MCF 10A (cell line): ENCODE results near the gene PIP4K2A. TPM values are rescaled to one million over a fixed set of nuclear protein-coding genes. Genes with fewer than 3 reads are reported as not detected.

Source experiments
- BruUV-seq: library from RNA; stranded (reverse); fragments of 400-500 nt; replicated peaks from 2 replicates; lab custom pipeline; 2021; lab: Mats Ljungman, UMichigan
- CTCF ChIA-PET: fragments of 300-600 bp; sonication (Branson Sonifier 250); formaldehyde crosslinking; extraction: SDS; loops from one replicate; lab custom pipeline; 2021; ENCODE audit warnings: antibody characterized with exemption, inconsistent platforms; lab: Yijun Ruan, JAX
- POLR2A ChIA-PET: fragments of 300-600, 350-650 bp; sonication (Branson Sonifier 250); formaldehyde crosslinking; extraction: SDS; loops from one replicate; lab custom pipeline; 2020; ENCODE audit warnings: antibody characterized with exemption, inconsistent platforms; lab: Yijun Ruan, JAX
- DNase-seq: peaks from one replicate; pipeline ENCODE4 v3.0.0-alpha.2; 2018; ENCODE audit not compliant: unreplicated experiment
- H3K27ac Mint-ChIP-seq: one replicate; pipeline ENCODE4 v1.8.0; 2022; ENCODE audit warnings: mild to moderate bottlenecking, low read depth, mixed read lengths; ENCODE audit not compliant: unreplicated experiment
- H3K27me3 Mint-ChIP-seq: one replicate; pipeline ENCODE4 v1.8.0; 2022; ENCODE audit warnings: mixed read lengths; ENCODE audit not compliant: insufficient read depth, unreplicated experiment
- H3K36me3 Mint-ChIP-seq: one replicate; pipeline ENCODE4 v1.8.0; 2022; ENCODE audit warnings: mild to moderate bottlenecking, moderate library complexity, mixed read lengths; ENCODE audit not compliant: insufficient read depth, unreplicated experiment
- H3K4me1 Mint-ChIP-seq: one replicate; pipeline ENCODE4 v1.8.0; 2022; ENCODE audit warnings: mixed read lengths; ENCODE audit not compliant: insufficient read depth, unreplicated experiment
- H3K4me3 Mint-ChIP-seq: one replicate; pipeline ENCODE4 v1.8.0; 2022; ENCODE audit warnings: mild to moderate bottlenecking, moderate library complexity, mixed read lengths; ENCODE audit not compliant: unreplicated experiment
- H3K9me3 Mint-ChIP-seq: one replicate; pipeline ENCODE4 v1.8.0; 2022; ENCODE audit warnings: mixed read lengths; ENCODE audit not compliant: unreplicated experiment
- intact Hi-C: fragments of 100-400 bp; cut with micrococcal nuclease; formaldehyde crosslinking; loops from 2 replicates; pipeline ENCODE4 v1.14.1; 2022
- total RNA-seq: library from RNA; stranded (reverse); gene quantifications from 2 replicates; pipeline ENCODE4 v1.2.3, GENCODE V29; 2022
- TF ChIP-seq, protein P1 (sequence below): fragments of 200-600 bp; IDR thresholded peaks from one replicate; pipeline ENCODE4 v1.8.0; 2022; ENCODE audit warnings: antibody characterized with exemption, mild to moderate bottlenecking; ENCODE audit not compliant: unreplicated experiment

PIP4K2A gene
- total RNA-seq, 1 experiment from 2014 or later, result 24.2 TPM

DNA sequence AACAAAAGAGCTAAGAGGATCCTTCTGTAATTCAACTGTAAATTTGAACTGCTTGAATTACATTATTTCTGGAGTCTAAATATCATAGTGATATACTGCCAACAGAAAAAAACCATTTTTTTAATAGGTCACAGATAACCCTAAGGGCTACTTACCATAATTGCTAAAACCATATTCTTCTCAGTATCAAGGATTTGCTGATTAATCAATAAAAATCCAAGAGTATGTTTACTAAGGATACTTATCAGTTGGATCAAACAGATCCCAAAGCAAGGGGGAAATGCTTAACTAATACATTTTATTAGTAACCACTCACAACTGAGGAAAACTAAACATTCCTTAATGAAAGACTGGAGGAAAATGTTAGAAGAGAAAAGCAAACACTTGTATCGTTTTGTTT is 166.0 kb downstream of the PIP4K2A start:
- CTCF ChIA-PET, result interaction anchor here (0.7 to 1.0 kb wide), 2 partner anchors 174 to 610 kb away, joined by 3 read pairs; no protein-coding TSS in a partner anchor
- no peaks in the 10 kb centered on the region for H3K9me3 Mint-ChIP-seq

DNA sequence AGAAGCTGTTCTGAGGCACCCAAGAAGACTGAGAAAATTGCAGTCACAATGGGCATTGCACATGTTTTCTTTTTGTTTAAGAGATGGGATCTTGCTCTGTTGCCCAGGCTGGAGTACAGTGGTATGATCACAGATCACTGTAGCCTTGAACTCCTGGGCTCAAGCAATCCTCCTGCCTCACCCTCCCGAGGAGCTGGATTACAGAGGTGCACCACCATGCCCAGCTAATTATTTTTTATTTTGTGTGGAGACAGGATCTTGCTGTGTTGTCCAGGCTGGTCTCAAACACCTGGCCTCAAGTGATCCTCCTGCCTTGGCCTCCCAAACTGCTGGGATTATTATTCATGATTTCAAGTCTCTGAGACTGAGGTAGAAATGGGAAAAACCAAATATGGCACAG is 168.7 kb downstream of the PIP4K2A start:
- H3K9me3 Mint-ChIP-seq, result no peaks in the 10 kb centered on the region
- BruUV-seq, result no TSS peak
- H3K4me1 Mint-ChIP-seq, result no peaks in the 10 kb centered on the region
- H3K27me3 Mint-ChIP-seq, result no peaks in the 10 kb centered on the region
- POLR2A ChIA-PET, result no interaction called here
- TF ChIP-seq, protein P1, sequence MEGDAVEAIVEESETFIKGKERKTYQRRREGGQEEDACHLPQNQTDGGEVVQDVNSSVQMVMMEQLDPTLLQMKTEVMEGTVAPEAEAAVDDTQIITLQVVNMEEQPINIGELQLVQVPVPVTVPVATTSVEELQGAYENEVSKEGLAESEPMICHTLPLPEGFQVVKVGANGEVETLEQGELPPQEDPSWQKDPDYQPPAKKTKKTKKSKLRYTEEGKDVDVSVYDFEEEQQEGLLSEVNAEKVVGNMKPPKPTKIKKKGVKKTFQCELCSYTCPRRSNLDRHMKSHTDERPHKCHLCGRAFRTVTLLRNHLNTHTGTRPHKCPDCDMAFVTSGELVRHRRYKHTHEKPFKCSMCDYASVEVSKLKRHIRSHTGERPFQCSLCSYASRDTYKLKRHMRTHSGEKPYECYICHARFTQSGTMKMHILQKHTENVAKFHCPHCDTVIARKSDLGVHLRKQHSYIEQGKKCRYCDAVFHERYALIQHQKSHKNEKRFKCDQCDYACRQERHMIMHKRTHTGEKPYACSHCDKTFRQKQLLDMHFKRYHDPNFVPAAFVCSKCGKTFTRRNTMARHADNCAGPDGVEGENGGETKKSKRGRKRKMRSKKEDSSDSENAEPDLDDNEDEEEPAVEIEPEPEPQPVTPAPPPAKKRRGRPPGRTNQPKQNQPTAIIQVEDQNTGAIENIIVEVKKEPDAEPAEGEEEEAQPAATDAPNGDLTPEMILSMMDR, result no peak
- CTCF ChIA-PET, result interaction anchor here (0.7 to 1.0 kb wide), 2 partner anchors 40 to 1419 kb away, joined by 3 to 4 read pairs; no protein-coding TSS in a partner anchor
- H3K27ac Mint-ChIP-seq, result no peak overlapping the region
- H3K36me3 Mint-ChIP-seq, result peaks cover 22% of the 10 kb centered on the region
- intact Hi-C loops, result no loop called here
- H3K4me3 Mint-ChIP-seq, result no peak overlapping the region
- no peak for DNase-seq

More for the DNA sequence above, 166.0 kb downstream of the PIP4K2A start:
- Mint-ChIP-seq H3K36me3 (peaks cover 17% of the 10 kb centered on the region), H3K27ac (no peak overlapping the region), H3K4me1 (no peaks in the 10 kb centered on the region), H3K27me3 (no peaks in the 10 kb centered on the region), H3K4me3 (no peak overlapping the region)
- no peak for DNase-seq
- POLR2A ChIA-PET, result interaction anchor here (0.6 kb wide), 1 partner anchor 519 kb away, joined by 3 read pairs; no protein-coding TSS in a partner anchor
- BruUV-seq, result no TSS peak
- TF ChIP-seq, protein P1, result no peak
- intact Hi-C loops, result no loop called here

DNA sequence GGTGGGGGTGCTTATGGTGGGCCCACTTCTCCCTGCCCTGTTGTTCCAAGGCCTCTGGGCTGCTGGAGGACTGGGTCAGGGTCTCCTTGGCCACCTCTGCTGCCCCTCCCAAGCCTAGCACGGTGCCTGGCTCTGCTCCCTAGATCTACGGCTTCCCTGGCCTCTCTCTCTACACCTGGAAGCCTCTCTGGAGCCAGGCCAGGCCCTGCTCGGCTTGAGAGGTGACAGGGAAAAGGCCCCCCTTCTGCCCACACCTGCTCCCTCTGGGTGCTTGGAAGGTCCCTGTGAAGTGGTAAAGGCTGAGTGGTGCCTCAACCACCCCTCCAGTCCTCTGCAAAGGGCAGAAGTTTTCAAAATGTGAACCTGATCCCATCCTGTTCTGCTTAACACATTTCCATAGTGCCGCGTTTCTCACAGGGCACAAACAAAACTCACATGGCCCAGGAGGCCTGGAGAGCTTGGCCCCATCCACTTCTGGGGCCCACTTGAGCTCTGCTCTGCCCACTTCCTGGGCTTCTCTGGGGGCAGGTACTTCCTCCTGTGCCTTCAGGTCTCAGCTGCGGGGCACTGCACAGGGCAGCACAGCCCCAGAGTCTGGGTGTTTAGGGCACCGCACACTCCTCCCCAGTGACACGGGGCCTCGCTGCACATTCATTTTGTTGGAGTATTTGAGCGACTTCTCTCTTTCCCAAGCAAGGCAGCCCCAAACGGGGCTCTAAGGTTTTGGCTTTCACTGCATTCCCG is 169.9 kb downstream of the PIP4K2A start:
- DNase-seq, result no peak
- BruUV-seq, result no TSS peak
- TF ChIP-seq, protein P1, result no peak
- no peaks in the 10 kb centered on the region for H3K9me3 Mint-ChIP-seq
- H3K27ac Mint-ChIP-seq, result peak overlapping the region; percentile 23
- H3K36me3 Mint-ChIP-seq, result peaks cover 20% of the 10 kb centered on the region
- H3K27me3 Mint-ChIP-seq, result no peaks in the 10 kb centered on the region
- ChIA-PET POLR2A (no interaction called here), CTCF (interaction anchor here (1.1 kb wide), 1 partner anchor 29 kb away, joined by 4 read pairs; no protein-coding TSS in a partner anchor)
- H3K4me3 Mint-ChIP-seq, result no peak overlapping the region
- H3K4me1 Mint-ChIP-seq, result no peaks in the 10 kb centered on the region
- intact Hi-C loops, result no loop called here

DNA sequence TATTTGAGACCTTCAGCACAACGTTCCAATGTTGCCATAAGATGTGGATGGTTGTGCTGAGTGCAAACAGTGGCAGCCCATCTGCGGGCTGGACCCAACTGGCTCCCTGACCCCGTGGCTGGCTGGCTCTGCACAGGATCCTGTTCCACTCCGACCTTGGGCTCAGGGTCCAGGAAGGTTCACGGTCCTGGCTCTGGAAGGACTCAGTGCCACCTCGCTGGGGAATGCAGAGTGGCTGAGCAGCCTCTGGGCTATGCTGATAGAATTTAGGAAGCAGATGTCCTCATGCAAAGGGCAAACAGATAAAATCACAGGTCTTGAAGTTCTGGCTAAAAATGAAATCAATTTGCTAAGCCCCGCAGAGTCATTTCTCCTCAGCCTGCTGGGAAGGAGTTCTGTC is 171.6 kb downstream of the PIP4K2A start:
- H3K4me3 Mint-ChIP-seq, result no peak overlapping the region
- intact Hi-C loops, result no loop called here
- TF ChIP-seq, protein P1, result no peak
- no peaks in the 10 kb centered on the region for H3K27me3 Mint-ChIP-seq
- no TSS peak for BruUV-seq
- ChIA-PET POLR2A (interaction anchor here (0.6 kb wide), 1 partner anchor 103 kb away, joined by 3 read pairs; no protein-coding TSS in a partner anchor), CTCF (no interaction called here)
- H3K9me3 Mint-ChIP-seq, result no peaks in the 10 kb centered on the region
- peak overlapping the region; percentile 27 for H3K27ac Mint-ChIP-seq
- no peaks in the 10 kb centered on the region for H3K4me1 Mint-ChIP-seq
- H3K36me3 Mint-ChIP-seq, result peaks cover 19% of the 10 kb centered on the region
- no peak for DNase-seq
